NCI-H526 treated with DMSO at 0.1 percent for 48 hours (cell line): ENCODE data around the gene ICAM1.
A peak's percentile ranks its signal among the peaks of the same experiment; 100 is the strongest.

Experiments used
- DNase-seq: peaks from one replicate; lab custom pipeline; 2025; lab: John Stamatoyannopoulos, UW

Gene ICAM1

GRCh38 chr19:10243606-10244005, 27.3 kb upstream of the ICAM1 start:
- no peak for DNase-seq

- DNase-seq: no peak
Measured at GRCh38 chr19:10245189-10245939, 25.6 kb upstream of the ICAM1 start.

GRCh38 chr19:10246511-10246910, 24.4 kb upstream of the ICAM1 start:
- no peak for DNase-seq

- peak; percentile 89 for DNase-seq
Measured at GRCh38 chr19:10251792-10252694, 18.9 kb upstream of the ICAM1 start, which contains the start of gene MRPL4. TSS of gene MRPL4 (plus strand) at chr19:10252214. CDS start at chr19:10252254, 40 bp downstream.

DNA sequence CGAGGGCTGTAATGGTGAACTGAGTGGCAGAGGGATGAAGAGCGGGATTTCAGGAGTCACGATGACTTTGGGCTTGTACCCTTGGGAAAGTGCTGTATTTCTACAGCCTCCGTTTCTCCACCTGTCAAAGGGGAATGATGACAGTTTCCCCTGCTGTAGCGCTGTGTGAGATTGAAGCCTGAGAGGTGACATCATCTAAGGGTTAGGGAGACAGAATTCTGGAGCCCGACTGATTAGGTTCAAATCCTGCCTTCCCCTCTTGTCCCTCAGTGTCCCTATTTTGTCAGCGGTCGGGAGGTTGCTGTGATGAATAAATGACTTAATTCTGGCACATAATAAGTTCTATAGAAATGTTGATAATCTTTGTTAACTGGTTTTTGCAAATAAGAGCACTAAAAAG, 18.2 kb upstream of the ICAM1 start:
- no peak for DNase-seq

DNA sequence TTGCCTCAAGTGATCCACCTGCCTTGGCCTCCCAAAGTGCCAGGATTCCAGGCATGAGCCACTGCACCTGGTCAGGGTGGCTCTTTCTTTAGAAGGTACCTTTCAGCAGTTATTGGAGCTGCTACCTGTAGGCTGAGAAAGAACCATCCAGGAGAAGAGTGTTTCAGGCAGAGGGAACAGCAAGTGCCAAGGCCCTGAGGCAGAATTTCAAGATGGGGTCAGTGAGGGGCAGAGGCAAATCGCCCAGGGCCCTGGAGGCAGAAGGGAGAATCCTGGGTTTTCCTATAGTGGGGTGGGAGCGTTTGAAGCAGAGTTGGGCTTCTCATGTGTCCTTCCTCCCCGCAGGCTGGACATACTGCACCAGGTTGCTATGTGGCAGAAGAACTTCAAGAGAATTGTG, 16.7 kb upstream of the ICAM1 start:
- DNase-seq: no peak

GRCh38 chr19:10255358-10255757, 15.6 kb upstream of the ICAM1 start:
- no peak for DNase-seq

DNA sequence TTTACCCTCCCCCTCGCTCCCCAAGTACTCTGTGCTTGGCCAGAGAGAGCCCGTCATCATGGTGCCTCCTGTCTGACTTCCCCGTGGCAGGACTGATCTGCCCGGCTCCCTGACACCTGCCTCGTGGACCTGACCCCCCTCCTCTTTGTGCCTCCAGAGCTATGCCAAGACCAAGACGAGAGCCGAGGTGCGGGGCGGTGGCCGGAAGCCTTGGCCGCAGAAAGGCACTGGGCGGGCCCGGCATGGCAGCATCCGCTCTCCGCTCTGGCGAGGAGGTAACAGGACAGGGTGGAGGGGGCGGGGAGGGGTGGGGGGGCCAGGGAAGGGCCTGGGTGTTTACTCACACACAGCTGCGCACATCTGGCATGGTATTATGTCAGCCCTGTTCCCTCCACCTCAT, 14.4 kb upstream of the ICAM1 start:
- no peak for DNase-seq

DNA sequence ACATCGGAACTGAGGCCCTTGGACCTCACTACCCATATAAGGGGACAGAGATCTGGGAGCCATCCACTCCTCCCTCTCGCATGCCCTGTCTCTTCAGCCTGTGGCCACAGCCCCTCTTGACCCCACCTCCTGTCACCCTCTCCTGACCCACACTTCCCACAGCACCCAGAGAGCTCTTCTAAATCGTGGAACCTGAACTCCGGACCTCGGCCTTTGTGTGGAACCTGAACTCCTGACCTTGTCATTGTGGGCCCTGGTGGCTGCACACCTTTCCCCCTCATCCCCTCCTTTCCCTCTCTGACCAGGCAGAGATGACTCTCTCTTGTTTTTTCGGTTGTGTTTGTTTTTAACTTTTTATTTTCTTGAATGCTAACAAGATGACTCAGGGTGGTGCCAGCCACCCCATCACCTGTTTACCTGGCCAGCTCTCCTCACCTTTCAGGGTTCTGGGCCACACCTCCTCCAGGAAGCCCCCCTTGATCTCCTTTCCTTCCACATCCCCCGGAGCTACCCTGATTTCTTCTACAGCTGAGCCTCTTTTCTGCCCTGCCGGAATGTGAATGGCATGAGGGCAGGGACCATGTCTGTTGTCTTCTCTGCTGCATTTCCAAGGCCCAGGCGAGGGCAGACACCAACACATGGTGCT, 13.8 kb upstream of the ICAM1 start:
- DNase-seq: no peak

DNA sequence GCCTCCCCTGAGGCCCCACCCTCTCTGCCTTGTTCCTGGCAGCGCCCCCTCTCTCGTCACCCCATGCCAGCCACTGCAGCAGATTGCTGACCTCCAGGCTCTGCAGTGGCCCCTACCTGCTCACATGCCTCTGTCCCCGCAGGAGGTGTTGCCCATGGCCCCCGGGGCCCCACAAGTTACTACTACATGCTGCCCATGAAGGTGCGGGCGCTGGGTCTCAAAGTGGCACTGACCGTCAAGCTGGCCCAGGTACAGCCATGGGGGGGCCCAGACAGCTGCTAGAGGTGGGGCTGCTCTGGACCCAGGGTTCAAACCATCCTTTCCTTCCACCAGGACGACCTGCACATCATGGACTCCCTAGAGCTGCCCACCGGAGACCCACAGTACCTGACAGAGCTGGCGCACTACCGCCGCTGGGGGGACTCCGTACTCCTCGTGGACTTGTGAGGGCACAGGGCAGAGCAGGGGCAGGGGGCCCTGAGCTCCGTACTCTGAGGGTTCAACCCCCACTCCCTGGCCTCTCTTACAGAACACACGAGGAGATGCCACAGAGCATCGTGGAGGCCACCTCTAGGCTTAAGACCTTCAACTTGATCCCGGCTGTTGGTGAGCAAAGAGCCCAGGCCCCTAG, 12.7 kb upstream of the ICAM1 start:
- no peak for DNase-seq

- DNase-seq: no peak
Measured at GRCh38 chr19:10259162-10259905, 11.6 kb upstream of the ICAM1 start.

- DNase-seq: no peak
Measured at GRCh38 chr19:10260141-10260584, 10.8 kb upstream of the ICAM1 start.

DNA sequence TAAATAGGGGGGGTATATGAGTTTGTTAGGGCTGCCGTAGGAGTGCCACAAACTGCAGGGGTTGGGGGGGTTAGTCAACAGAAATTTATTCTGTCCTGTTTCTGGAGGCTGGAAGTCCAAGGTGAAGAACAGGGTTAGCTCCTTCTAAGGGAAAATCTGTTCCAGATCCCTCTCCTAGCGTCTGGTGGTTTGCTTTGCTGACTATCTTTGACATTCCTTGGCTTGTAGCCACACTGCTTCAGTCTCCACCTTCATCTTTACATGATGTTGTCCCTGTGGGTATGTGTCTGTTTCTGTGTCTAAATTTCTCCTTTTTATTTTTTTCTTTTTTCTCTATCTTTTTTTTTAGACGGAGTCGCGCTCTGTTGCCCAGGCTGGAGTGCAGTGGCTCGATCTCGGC, 8.1 kb upstream of the ICAM1 start:
- DNase-seq: no peak

DNA sequence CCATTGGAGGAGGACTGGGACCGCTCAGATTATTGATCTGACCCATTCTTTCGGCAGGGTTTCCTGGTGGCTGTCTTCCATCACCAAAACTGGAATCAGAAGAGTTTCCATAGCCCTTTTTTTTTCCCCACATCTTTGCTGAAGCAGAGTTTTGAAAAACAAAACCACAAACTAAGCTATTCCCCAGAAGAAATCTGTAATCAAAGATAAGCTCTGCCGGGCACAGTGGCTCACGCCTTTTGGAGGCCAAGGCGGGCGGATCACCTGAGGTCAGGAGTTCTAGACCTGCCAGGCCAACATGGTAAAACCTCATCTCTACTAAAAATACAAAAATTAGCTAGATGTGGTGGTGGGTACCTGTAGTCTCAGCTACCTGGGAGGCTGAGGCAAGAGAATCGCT, 4.2 kb upstream of the ICAM1 start:
- DNase-seq: no peak

GRCh38 chr19:10268071-10268470, 2.8 kb upstream of the ICAM1 start:
- no peak for DNase-seq

- peak; percentile 2 for DNase-seq
Measured at GRCh38 chr19:10269333-10270179, 1.4 kb upstream of the ICAM1 start.

- no peak for DNase-seq
Measured at GRCh38 chr19:10270180-10270615, 722 bp upstream of the ICAM1 start.

- no peak for DNase-seq
Measured at GRCh38 chr19:10271543-10272086, 695 bp downstream of the ICAM1 start.

- no peak for DNase-seq
Measured at GRCh38 chr19:10274589-10274988, 3.7 kb downstream of the ICAM1 start.
